Measurements from ENCODE around the gene LIG4. TPM values are rescaled to one million over a fixed set of nuclear protein-coding genes. Genes with fewer than 3 reads are reported as not detected.
A peak's percentile ranks its signal among the peaks of the same experiment; 100 is the strongest.

Gene LIG4
- total and polyA plus RNA-seq, 9 of the 15 experiments (the other 6 are each of a cell fraction or from before 2014, with no cell fraction given): 1.5 to 7.8 (median 5.1) TPM

DNA sequence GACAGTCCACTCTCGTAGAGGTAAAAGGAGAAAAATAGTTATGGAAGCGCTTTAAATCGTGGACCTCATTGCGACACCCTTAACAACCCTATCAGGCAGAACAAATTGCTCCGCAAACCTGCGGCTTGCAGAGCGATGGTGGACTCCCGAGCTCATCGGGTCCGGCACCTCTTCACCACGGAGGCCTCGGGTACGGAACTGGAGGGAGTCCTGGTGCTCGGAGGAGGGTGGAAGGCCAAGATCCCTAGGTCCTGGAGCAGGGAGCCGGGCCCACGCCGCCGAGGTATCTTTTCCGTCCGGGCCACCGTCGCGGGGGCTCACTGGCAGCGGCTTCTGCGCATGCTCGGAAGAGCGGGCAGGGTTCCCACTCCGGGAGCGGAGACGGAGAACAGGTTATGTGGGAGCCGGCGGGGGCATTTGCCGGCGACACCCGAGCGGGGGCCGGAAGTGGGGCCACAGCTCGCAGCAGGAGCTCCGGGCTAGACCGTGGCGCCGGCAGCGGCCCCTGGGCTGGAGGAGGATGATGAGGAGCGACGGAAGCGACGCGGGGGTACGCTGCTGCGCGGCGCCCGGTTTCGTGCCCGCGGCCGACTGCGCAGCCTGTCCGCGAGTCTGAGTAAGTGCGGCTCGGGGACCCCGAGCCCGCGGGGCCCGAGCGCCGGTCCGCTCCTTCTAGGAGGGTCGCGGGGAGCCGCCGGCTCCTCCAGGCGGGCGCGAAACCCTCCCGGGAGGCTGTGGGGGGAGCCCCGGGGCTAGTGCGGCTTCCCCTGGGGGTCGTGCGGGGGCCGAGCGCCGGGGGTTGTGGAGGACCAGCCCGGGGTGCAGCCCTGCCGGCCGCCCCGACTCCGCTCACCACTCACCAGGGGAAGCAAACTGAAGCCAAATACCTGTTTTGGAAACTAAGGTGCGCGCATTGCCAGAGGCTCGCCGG lies 3.0 kb upstream of the LIG4 start, which contains the start of gene ABHD13 (continued):
- TF ChIP-seq CBX8 (IDR thresholded peaks at IDR 0.05; ENCODE audit: borderline replicate concordance, extremely low read depth, low read depth, low read length, poor library complexity, severe bottlenecking): no peak
- TF ChIP-seq PHF8 (IDR thresholded peaks at IDR 0.05; ENCODE audit: borderline replicate concordance, low read length): peak; percentile 78; the same call in 1 of the 2 replicates
- TF ChIP-seq NFIC (IDR thresholded peaks at IDR 0.05): peak; percentile 69
- TF ChIP-seq, protein P1, sequence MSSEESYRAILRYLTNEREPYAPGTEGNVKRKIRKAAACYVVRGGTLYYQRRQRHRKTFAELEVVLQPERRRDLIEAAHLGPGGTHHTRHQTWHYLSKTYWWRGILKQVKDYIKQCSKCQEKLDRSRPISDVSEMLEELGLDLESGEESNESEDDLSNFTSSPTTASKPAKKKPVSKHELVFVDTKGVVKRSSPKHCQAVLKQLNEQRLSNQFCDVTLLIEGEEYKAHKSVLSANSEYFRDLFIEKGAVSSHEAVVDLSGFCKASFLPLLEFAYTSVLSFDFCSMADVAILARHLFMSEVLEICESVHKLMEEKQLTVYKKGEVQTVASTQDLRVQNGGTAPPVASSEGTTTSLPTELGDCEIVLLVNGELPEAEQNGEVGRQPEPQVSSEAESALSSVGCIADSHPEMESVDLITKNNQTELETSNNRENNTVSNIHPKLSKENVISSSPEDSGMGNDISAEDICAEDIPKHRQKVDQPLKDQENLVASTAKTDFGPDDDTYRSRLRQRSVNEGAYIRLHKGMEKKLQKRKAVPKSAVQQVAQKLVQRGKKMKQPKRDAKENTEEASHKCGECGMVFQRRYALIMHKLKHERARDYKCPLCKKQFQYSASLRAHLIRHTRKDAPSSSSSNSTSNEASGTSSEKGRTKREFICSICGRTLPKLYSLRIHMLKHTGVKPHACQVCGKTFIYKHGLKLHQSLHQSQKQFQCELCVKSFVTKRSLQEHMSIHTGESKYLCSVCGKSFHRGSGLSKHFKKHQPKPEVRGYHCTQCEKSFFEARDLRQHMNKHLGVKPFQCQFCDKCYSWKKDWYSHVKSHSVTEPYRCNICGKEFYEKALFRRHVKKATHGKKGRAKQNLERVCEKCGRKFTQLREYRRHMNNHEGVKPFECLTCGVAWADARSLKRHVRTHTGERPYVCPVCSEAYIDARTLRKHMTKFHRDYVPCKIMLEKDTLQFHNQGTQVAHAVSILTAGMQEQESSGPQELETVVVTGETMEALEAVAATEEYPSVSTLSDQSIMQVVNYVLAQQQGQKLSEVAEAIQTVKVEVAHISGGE (CRISPR knock-in tag; IDR thresholded peaks at IDR 0.05): peak; percentile 92 to 99 (median 95); a peak in 5 of 6 replicates
- peak in 1 of 3 experiments; percentile 21; a peak in 1 of 6 replicates for TF ChIP-seq CTCF (IDR thresholded peaks at IDR 0.05 in 2 of 3, conservative IDR thresholded peaks at IDR 0.05 in 1 of 3; ENCODE audit: insufficient read depth in 2 of 3, low read depth in 1 of 3, low read length in 3 of 3)
- TF ChIP-seq SMAD2 (IDR thresholded peaks at IDR 0.05; ENCODE audit: low read depth, low read length): no peak
- no peak for TF ChIP-seq TRIM25 (IDR thresholded peaks at IDR 0.05; ENCODE audit: borderline replicate concordance)
- TF ChIP-seq HMGN3 (IDR thresholded peaks at IDR 0.05; ENCODE audit: borderline replicate concordance, extremely low read depth, insufficient read length, low read depth, low read length): peak; percentile 61
- TF ChIP-seq HINFP (tag; conservative IDR thresholded peaks at IDR 0.05; ENCODE audit: low read depth): no peak
- no peak for TF ChIP-seq BCOR (IDR thresholded peaks at IDR 0.05)
- TF ChIP-seq C11orf30 (IDR thresholded peaks at IDR 0.05; ENCODE audit: low read depth): peak; percentile 59
- TF ChIP-seq TCF3 (CRISPR knock-in tag; IDR thresholded peaks at IDR 0.05): no peak
- TF ChIP-seq VEZF1 (CRISPR knock-in tag; IDR thresholded peaks at IDR 0.05): peak; percentile 89
- no peak for TF ChIP-seq FOXA1 (IDR thresholded peaks at IDR 0.05; ENCODE audit: borderline replicate concordance)
